Neural progenitor cell (in vitro differentiated cells): Measurements from ENCODE around the gene HES3. TPM values are rescaled to one million over a fixed set of nuclear protein-coding genes. Genes with fewer than 3 reads are reported as not detected.

ENCODE experiments used
- DNase-seq: peaks from one replicate; pipeline ENCODE4 v3.0.0-alpha.2; 2016; ENCODE audit warnings: low spot score
- H2AFZ ChIP-seq: fragments of 200-600 bp; sonication (generic); replicated peaks from 2 replicates; pipeline ENCODE4 v1.6.1; 2016; ENCODE audit warnings: antibody characterized with exemption
- H3F3A ChIP-seq: fragments of 200-600 bp; sonication (generic); 2 replicates; pipeline ENCODE4 v1.6.1; 2016; ENCODE audit warnings: antibody characterized with exemption, low read depth
- H3K27ac ChIP-seq: fragments of 200-600 bp; sonication (generic); 2 replicates; pipeline ENCODE4 v1.5.1; 2016; ENCODE audit warnings: mild to moderate bottlenecking
- H3K27me3 ChIP-seq: fragments of 200-600 bp; sonication (generic); 2 replicates; pipeline ENCODE4 v1.6.1; 2016; ENCODE audit warnings: mild to moderate bottlenecking, moderate library complexity
- H3K36me3 ChIP-seq: fragments of 200-600 bp; sonication (generic); 2 replicates; pipeline ENCODE4 v1.5.1; 2016
- H3K4me1 ChIP-seq: fragments of 200-600 bp; sonication (generic); 2 replicates; pipeline ENCODE4 v1.6.1; 2016; ENCODE audit warnings: mixed run types
- H3K4me2 ChIP-seq: fragments of 200-600 bp; sonication (generic); 2 replicates; pipeline ENCODE4 v1.6.1; 2016
- H3K4me3 ChIP-seq: fragments of 200-600 bp; sonication (generic); 2 replicates; pipeline ENCODE4 v1.5.1; 2016
- H3K79me2 ChIP-seq: fragments of 200-600 bp; sonication (generic); 2 replicates; pipeline ENCODE4 v1.6.1; 2016; ENCODE audit warnings: low read depth
- H3K9ac ChIP-seq: fragments of 200-600 bp; sonication (generic); 2 replicates; pipeline ENCODE4 v1.6.1; 2016
- H3K9me3 ChIP-seq: fragments of 200-600 bp; sonication (generic); 2 replicates; pipeline ENCODE4 v1.5.1; 2016; ENCODE audit warnings: low read depth
- H4K20me1 ChIP-seq: fragments of 200-600 bp; sonication (generic); 2 replicates; pipeline ENCODE4 v1.6.1; 2016; ENCODE audit warnings: low read depth
- H3K27ac Mint-ChIP-seq: 3 replicates; pipeline ENCODE4 v1.8.0; 2021; ENCODE audit warnings: mixed read lengths
- H3K27me3 Mint-ChIP-seq: 2 replicates; pipeline ENCODE4 v1.8.0; 2022; ENCODE audit warnings: low read depth, mild to moderate bottlenecking, inconsistent platforms, moderate library complexity, mixed read lengths; ENCODE audit not compliant: insufficient read depth
- H3K36me3 Mint-ChIP-seq: 3 replicates; pipeline ENCODE4 v1.8.0; 2021; ENCODE audit warnings: mixed read lengths
- H3K4me1 Mint-ChIP-seq: 3 replicates; pipeline ENCODE4 v1.8.0; 2021; ENCODE audit warnings: mixed read lengths
- H3K4me3 Mint-ChIP-seq: 3 replicates; pipeline ENCODE4 v1.8.0; 2021; ENCODE audit warnings: mild to moderate bottlenecking, moderate library complexity, mixed read lengths
- H3K9me3 Mint-ChIP-seq: 3 replicates; pipeline ENCODE4 v1.8.0; 2020; ENCODE audit warnings: mixed read lengths
- CTCF ChIP-seq: fragments of 200-600 bp; sonication (generic); IDR thresholded peaks from 2 replicates; pipeline ENCODE4 v1.5.1; 2017; ENCODE audit warnings: antibody characterized with exemption, mild to moderate bottlenecking
- EZH2 ChIP-seq: fragments of 200-600 bp; sonication (generic); IDR thresholded peaks from 2 replicates; pipeline ENCODE4 v1.6.1; 2017; ENCODE audit warnings: antibody characterized with exemption, mild to moderate bottlenecking, moderate library complexity
- EZH2phosphoT487 ChIP-seq: fragments of 200-600 bp; sonication (generic); IDR thresholded peaks from 2 replicates; pipeline ENCODE4 v1.6.1; 2017; ENCODE audit warnings: antibody characterized with exemption
- total RNA-seq: library from RNA; depleted of rRNA; stranded (reverse); fragments of >200 nt; gene quantifications from 2 replicates; pipeline ENCODE4 v1.2.3, GENCODE V29; 2015; ENCODE audit warnings: low replicate concordance

Gene HES3
- total RNA-seq, 1 donor from 2014 or later: 5.5 TPM

DNA sequence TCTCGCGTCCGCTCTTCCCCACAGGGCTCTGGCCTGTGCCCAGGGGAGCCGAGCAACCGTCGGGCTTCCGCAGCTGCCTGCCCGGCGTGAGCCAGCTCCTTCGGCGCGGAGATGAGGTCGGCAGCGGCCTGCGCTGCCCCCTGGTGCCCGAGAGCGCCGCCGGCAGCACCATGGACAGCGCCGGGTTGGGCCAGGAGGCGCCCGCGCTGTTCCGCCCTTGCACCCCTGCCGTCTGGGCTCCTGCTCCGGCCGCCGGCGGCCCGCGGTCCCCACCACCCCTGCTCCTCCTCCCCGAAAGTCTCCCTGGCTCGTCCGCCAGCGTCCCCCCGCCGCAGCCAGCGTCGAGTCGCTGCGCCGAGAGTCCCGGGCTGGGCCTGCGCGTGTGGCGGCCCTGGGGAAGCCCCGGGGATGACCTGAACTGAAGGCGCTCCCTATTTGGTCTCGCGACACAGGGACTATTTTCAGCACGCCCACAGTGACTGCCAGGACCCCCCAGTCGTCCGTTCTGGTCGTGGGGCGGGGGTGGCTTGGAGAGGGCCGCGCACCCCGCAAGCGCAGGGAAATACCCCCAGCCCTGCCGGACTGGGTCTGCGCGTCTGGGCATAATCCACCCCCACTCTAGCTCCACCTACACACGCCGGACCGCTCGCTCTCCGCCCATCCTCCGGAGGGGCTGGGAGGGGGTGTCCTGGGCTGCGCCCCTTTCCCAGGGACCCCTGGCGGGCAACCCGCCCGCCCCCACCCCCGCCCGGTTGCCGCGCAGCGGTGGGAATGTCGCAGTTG, 1.3 kb downstream of the HES3 start:
- Mint-ChIP-seq H3K27ac (no peak overlapping the region), H3K4me1 (peaks cover 45% of the 10 kb centered on the region), H3K4me3 (peak overlapping the region; percentile 70), H3K36me3 (no peaks in the 10 kb centered on the region), H3K27me3 (peaks cover 39% of the 10 kb centered on the region), H3K9me3 (no peaks in the 10 kb centered on the region)
- H3K9ac ChIP-seq: no peak overlapping the region
- H3F3A ChIP-seq: peaks cover 90% of the 10 kb centered on the region
- no peak overlapping the region for H3K27ac ChIP-seq
- peaks cover 36% of the 10 kb centered on the region for H3K27me3 ChIP-seq
- DNase-seq: peak; percentile 96
- TF ChIP-seq CTCF: peak; percentile 72
- no peak for TF ChIP-seq EZH2phosphoT487
- peak; percentile 46 for TF ChIP-seq EZH2
- H3K4me1 ChIP-seq: peaks cover 38% of the 10 kb centered on the region
- H4K20me1 ChIP-seq: peaks cover 52% of the 10 kb centered on the region
- H3K4me2 ChIP-seq: peak overlapping the region; percentile 96
- H2AFZ ChIP-seq: no peak overlapping the region
- H3K9me3 ChIP-seq: no peaks in the 10 kb centered on the region
- peak overlapping the region; percentile 72 for H3K4me3 ChIP-seq
- no peaks in the 10 kb centered on the region for H3K36me3 ChIP-seq
- H3K79me2 ChIP-seq: peaks cover 23% of the 10 kb centered on the region

DNA sequence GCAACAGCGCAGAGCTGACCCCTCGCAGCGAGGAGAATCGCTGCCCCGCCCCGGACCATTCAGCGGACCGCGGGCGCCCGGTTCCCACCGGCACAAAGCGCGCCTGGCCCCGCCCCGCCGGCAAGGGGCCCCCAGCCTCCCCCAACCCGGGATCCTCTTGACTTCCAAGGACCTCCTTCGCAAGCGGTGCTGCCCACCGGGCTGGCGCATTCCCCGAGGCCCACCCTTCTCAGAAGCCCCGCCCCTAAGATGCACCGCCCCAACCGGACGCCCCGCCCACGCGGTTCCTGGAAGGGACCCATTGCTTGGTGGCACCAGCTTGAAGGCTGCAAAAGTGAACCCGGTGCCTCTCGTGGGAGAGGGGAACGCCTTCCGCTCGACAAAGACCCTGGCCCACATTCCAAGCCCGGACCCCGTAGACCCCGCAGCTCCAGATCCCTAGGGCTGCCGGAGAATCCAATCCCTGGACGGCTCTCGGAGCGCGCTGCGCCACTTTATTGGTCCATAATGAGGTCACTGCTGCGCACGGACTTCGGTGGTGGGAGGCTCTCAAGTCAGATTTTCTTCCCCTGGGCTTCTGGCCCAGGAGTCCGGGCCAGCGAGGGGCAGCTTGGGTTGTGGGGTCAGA, 2.0 kb downstream of the HES3 start:
- H3K36me3 ChIP-seq: no peaks in the 10 kb centered on the region
- Mint-ChIP-seq H3K36me3 (no peaks in the 10 kb centered on the region), H3K4me3 (peak overlapping the region; percentile 80), H3K27me3 (peaks cover 43% of the 10 kb centered on the region), H3K9me3 (no peaks in the 10 kb centered on the region), H3K27ac (no peak overlapping the region), H3K4me1 (peaks cover 40% of the 10 kb centered on the region)
- peaks cover 23% of the 10 kb centered on the region for H3K79me2 ChIP-seq
- H3K4me3 ChIP-seq: peak overlapping the region; percentile 72
- peaks cover 84% of the 10 kb centered on the region for H3F3A ChIP-seq
- peaks cover 31% of the 10 kb centered on the region for H3K4me1 ChIP-seq
- peaks cover 60% of the 10 kb centered on the region for H4K20me1 ChIP-seq
- no peak overlapping the region for H3K9ac ChIP-seq
- no peaks in the 10 kb centered on the region for H3K9me3 ChIP-seq
- peak; percentile 94 for DNase-seq
- no peak overlapping the region for H3K27ac ChIP-seq
- H2AFZ ChIP-seq: no peak overlapping the region
- TF ChIP-seq EZH2phosphoT487 (no peak), EZH2 (no peak), CTCF (no peak)
- H3K27me3 ChIP-seq: peaks cover 43% of the 10 kb centered on the region
- peak overlapping the region; percentile 96 for H3K4me2 ChIP-seq

GRCh38 chr1:6246497-6247467, 2.8 kb downstream of the HES3 start:
- Histone ChIP-seq H3K4me3 (peak overlapping the region; percentile 72), H3K4me2 (peak overlapping the region; percentile 96), H3K4me1 (peaks cover 23% of the 10 kb centered on the region), H4K20me1 (peaks cover 68% of the 10 kb centered on the region), H3K9me3 (no peaks in the 10 kb centered on the region), H3K79me2 (peaks cover 23% of the 10 kb centered on the region), H2AFZ (no peak overlapping the region), H3K27ac (no peak overlapping the region), H3K27me3 (peaks cover 51% of the 10 kb centered on the region), H3K9ac (no peak overlapping the region), H3F3A (peaks cover 76% of the 10 kb centered on the region), H3K36me3 (no peaks in the 10 kb centered on the region)
- Mint-ChIP-seq H3K36me3 (no peaks in the 10 kb centered on the region), H3K27me3 (peaks cover 38% of the 10 kb centered on the region), H3K4me3 (peak overlapping the region; percentile 80), H3K27ac (no peak overlapping the region), H3K4me1 (peaks cover 32% of the 10 kb centered on the region), H3K9me3 (no peaks in the 10 kb centered on the region)
- peak; percentile 95 for DNase-seq
- TF ChIP-seq EZH2 (no peak), EZH2phosphoT487 (no peak), CTCF (peak; percentile 86)
